GM08714 (cell line): Measurements from ENCODE around the gene STKLD1.
"Not testable (repeated sequence)": the region's sequence is repeated elsewhere in the genome, so short reads cannot be mapped to it uniquely, and the experiment has no call there.

Source experiments
- H3K4me3 ChIP-seq: fragments of 200-500 bp; sonication (Bioruptor generic); 2 replicates; pipeline ENCODE4 v1.5.1; 2014; ENCODE audit warnings: mild to moderate bottlenecking, low read length, inconsistent platforms
- ZNF274 ChIP-seq: IDR thresholded peaks from 2 replicates; pipeline ENCODE4 v1.6.1; 2012; ENCODE audit warnings: mild to moderate bottlenecking, low read depth, low read length

Gene STKLD1

GRCh38 chr9:133439337-133439736 lies 63.2 kb downstream of the STKLD1 start:
- TF ChIP-seq ZNF274, result no peak
- no peak overlapping the region for H3K4me3 ChIP-seq

DNA sequence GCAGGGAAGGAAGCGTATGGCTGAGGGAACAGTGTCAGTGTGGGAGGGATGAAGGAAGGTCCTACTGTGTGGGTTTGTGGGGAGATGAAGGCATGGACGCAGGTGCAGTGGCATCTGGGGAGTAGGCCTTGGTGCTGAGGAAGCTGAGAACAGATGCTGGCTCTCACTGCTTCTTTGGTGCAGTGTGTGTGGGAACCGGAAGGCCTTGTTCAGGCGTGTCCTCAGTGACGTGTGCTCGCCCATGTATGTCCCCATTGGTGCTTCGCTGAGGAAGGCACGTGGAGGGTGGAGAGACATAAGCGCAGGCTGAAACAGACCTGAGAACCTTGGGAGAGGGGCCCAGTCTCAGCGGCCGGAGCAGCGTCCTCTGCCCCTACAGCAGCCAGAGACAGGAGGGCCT lies 64.7 kb downstream of the STKLD1 start:
- TF ChIP-seq ZNF274, result no peak
- no peak overlapping the region for H3K4me3 ChIP-seq

DNA sequence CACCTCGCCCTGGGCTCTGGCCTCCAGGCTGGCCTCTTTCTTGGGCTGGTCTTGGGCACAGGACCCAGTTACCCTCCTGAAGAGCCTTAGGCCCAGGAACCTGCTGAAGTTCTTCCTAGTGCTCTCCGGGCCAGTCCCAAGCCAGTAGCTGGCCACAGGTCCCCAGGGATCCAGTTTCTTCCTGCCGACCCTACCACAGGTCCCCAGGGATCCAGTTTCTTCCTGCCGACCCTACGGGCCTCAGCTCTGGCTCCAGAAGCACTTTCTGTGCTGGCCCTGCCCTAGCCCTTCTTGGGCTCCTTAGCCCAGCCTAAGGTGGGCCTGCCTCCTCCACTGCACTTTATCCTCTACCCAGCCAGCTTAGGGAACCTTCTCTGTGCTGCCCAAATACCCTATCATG lies 65.4 kb downstream of the STKLD1 start:
- no peak overlapping the region for H3K4me3 ChIP-seq

GRCh38 chr9:133443248-133443647 lies 67.1 kb downstream of the STKLD1 start:
- H3K4me3 ChIP-seq, result no peak overlapping the region
- no peak for TF ChIP-seq ZNF274

More for the DNA sequence above, 65.4 kb downstream of the STKLD1 start:
- TF ChIP-seq ZNF274, result no peak

DNA sequence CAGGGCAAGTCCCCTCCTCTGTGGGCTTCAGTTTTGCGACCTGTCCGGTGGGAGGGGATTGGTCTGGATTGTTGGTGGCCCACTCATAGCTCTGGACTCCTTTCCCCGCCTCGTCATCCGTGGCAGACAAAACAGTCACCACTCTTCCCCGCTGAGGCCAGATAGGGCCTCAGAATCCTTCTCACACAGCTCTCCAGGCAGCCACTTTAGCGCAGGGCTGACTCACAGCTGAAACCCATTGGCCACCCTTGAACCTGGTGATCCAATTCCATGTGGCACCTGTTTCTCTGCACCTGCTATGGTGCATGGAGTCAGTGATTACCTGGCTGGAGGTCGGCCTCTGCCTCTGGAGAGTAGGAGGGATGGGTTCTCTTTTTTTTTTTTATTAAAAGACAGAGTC lies 67.8 kb downstream of the STKLD1 start:
- no peak for TF ChIP-seq ZNF274
- no peak overlapping the region for H3K4me3 ChIP-seq

- no peak for TF ChIP-seq ZNF274
- no peak overlapping the region for H3K4me3 ChIP-seq
Observed at GRCh38 chr9:133445293-133445969, 69.3 kb downstream of the STKLD1 start.

DNA sequence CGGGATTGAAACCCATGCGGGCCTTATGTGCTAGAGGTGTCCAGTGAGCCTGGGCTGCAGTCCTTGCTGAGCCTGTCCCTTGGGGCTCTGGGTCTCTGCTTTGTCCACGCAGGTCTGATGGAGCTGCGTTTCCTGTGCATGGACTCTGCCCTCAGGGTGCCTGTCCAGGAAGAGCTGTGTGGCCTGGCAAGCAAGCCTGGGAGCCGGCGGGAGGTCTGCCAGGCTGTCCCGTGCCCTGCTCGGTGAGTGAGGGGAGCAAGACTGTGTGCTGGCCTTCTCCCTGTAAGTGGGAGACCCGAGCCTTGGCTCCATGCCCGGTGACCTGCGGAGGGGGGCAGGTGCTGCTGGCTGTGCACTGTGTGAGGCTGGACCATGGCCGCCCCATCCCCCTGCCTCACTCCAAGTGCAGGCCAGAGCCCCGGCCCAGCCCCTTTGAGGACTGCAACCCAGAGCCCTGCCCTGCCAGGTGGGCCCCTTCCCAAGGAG lies 72.4 kb downstream of the STKLD1 start:
- no peak overlapping the region for H3K4me3 ChIP-seq
- TF ChIP-seq ZNF274, result no peak

DNA sequence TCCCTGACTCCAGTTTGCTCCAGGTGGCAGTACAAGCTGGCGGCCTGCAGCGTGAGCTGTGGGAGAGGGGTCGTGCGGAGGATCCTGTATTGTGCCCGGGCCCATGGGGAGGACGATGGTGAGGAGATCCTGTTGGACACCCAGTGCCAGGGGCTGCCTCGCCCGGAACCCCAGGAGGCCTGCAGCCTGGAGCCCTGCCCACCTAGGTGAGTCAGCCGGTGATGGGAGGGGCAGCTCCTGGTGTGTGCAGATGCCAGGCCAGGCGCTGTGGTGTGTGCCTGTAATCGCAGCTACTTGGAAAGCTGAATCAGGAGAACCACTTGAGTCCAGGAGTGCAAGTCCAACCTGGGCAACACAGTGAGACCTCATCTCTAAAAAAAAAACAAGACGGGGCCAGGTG lies 73.6 kb downstream of the STKLD1 start:
- H3K4me3 ChIP-seq, result no peak overlapping the region
- no peak for TF ChIP-seq ZNF274

DNA sequence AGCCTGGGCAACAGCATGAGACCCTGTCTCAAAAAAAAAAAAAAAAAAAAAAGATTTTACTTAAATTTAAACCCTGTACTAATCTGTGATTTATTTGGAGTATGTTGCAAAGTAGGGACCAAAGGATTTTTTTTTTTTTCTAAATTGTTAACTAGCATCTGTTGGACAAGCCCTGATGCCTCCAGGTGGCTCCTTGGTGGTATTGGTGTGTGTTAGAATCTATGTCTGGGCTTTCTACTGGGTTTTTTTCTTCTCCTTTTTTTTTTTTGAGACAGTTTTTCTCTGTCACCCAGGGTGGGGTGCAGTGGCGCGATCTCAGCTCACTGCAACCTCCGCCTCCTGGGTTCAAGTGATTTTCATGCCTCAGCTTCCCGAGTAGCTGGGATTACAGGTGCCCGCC lies 75.7 kb downstream of the STKLD1 start:
- not testable (repeated sequence) for H3K4me3 ChIP-seq

- no peak for TF ChIP-seq ZNF274
Observed at GRCh38 chr9:133452562-133452961, 76.4 kb downstream of the STKLD1 start.

GRCh38 chr9:133453651-133454050 lies 77.5 kb downstream of the STKLD1 start:
- no peak overlapping the region for H3K4me3 ChIP-seq
- no peak for TF ChIP-seq ZNF274

More at GRCh38 chr9:133452562-133452961, 76.4 kb downstream of the STKLD1 start:
- H3K4me3 ChIP-seq, result no peak overlapping the region

- no peak overlapping the region for H3K4me3 ChIP-seq
- TF ChIP-seq ZNF274, result no peak
Observed at GRCh38 chr9:133454325-133454724, 78.2 kb downstream of the STKLD1 start.

GRCh38 chr9:133454943-133455673 lies 78.9 kb downstream of the STKLD1 start:
- no peak for TF ChIP-seq ZNF274
- H3K4me3 ChIP-seq, result no peak overlapping the region
